ENCODE measurements around the gene FAM163B.

Gene FAM163B

DNA sequence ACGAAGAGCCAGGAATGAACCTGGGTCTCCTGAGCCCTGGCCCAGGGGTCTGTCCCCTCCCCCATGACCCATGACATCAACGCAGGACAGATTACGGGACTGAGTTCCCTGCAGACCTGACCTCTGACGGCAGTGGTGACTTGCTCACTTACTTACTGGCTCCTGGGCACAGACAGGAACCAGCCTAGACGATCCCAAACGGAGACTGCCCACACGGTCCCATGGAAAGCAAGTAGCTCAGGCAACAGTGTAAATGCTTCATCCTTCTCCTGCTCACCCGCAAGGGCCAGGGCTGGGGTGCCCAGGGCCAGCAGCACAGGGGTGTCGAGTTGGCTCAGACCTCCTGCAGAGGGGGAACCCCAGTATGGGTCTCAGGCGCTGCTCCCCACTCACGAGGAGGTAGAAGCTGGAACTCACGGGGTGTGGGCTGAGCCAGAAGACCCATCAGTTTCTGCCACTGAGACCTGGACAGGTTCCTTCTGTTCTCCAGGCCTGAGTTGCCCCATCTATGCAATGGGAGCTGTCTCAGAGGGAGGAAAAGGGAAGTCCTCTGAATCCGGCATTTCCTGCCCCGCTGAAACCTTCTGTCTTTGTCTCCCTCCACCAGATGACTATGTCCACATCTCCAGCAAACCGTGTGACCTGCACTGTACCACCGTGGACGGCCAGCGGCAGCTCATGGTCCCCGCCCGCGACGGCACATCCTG lies 69.0 kb downstream of the FAM163B start:
- no peak for DNase-seq

- DNase-seq, result no peak
Observed at GRCh38 chr9:133538851-133539833, 70.0 kb downstream of the FAM163B start.

- no peak for DNase-seq
Observed at GRCh38 chr9:133538176-133538575, 71.0 kb downstream of the FAM163B start.

DNA sequence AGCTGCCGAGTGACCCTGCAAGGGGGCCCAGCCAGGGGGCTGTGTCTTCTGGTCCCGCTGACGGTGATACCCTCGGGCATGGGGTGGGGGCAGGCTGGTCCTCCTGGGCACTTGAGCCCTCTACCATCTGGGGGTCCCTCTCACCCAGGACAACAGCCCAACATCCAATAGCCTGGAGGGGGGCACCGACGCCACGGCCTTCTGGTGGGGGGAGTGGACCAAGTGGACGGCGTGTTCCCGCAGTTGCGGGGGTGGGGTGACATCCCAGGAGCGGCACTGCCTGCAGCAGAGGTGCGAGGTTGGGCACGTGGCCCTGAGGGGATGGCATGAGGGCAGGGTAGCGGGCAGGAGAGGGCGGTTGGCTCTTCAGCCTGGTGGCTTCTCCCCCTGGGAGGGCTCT lies 71.9 kb downstream of the FAM163B start:
- no peak for DNase-seq

- no peak for DNase-seq
Observed at GRCh38 chr9:133536536-133536935, 72.7 kb downstream of the FAM163B start.

GRCh38 chr9:133536080-133536479 lies 73.1 kb downstream of the FAM163B start:
- DNase-seq, result no peak

DNA sequence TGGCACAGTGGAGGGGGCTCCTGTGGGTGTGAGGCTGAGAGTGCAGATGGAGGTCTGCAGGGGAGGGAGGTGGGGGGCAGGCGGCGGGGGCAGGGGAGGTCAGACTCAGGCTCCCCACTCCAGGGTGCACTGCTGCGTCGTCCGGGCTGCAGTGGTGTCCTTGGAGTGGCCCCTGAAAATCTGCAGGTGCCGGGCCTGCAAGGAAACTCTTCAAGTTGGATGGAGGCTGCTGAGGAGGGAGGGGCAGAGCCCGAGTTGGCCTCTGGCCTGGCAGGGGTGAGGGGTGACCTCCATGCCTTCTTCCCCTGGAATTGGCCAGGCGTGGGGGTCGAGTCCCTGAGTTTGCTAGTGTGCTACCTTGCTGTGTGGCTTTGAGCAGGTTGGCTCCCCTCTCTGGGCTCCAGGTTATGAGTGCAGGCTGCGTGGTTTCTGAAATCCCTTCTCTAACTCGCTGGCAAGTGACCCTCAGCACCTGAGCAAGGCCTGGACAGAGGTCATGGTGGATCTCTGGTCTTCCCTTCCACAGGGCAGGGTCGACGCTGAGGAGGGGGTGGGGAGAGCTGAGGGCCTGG lies 73.8 kb downstream of the FAM163B start:
- no peak for DNase-seq

GRCh38 chr9:133534346-133535291 lies 74.6 kb downstream of the FAM163B start, which contains the start of gene ADAMTSL2:
Gene ADAMTSL2, plus strand, starts transcription at chr9:133534704. Its CDS starts 2,009 bp downstream, at chr9:133536713.
- peak; percentile 84 for DNase-seq

GRCh38 chr9:133533857-133534256 lies 75.3 kb downstream of the FAM163B start:
- no peak for DNase-seq

GRCh38 chr9:133532937-133533668 lies 76.1 kb downstream of the FAM163B start:
- peak; percentile 73 for DNase-seq

GRCh38 chr9:133531293-133531692 lies 77.9 kb downstream of the FAM163B start:
- no peak for DNase-seq

DNA sequence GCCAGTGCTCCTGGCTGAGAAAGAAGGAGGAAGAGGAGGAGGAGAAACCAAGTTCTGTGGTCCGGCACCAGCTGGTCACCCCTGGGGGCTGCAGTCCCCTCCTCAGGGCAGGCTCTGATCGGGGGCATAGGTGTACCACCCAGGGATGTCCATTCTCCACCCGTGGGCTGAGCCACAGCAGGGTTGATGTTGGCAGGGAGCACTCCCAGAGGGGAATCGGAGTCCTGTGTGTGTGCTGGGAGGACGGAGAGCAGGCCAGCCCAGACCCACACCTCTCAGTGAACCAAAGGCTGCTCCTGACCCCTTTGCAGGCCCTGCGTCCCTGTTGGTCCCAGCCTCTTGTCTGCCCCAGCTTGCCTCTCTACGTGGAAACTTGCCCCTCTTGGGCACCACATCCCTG lies 79.3 kb downstream of the FAM163B start:
- no peak for DNase-seq

DNA sequence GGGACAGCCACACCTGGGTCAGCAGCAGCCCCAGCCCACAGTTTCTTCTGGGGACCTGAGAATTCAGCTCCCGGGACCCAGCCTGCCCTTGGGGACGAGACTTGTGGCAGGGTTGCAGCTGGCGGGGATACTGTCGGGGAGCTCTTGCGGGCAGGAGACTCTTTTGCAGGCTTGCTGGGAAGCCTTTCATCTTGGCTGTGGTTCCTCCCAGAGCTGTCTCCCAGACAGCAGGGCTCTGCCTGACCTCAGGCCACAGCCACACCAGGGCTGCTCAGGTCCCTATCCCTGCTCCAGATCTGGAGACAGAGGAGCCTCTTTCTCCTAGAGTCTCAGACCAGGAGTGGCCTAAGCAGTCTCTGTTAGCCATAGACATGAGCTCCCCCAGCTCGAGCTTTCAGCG lies 79.7 kb downstream of the FAM163B start:
- DNase-seq, result no peak

DNA sequence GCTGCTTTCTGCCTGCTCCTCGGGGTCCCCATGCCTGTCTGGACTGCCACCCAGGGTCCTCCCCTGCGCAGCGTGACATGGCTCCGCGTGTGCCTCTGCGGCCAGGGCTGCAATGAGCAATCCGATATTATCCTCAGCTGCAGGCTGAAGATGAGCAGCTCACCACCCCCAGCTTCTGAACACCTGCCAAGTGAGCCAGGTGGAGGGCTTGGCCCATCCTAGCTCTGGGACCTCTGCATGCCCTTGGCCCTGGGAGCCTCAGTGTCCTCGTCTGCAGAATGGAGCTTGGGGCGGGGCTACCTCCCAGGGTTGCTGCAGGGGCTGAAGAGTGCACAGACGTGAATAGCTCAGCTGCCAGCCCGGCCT lies 80.3 kb downstream of the FAM163B start:
- DNase-seq, result no peak

DNA sequence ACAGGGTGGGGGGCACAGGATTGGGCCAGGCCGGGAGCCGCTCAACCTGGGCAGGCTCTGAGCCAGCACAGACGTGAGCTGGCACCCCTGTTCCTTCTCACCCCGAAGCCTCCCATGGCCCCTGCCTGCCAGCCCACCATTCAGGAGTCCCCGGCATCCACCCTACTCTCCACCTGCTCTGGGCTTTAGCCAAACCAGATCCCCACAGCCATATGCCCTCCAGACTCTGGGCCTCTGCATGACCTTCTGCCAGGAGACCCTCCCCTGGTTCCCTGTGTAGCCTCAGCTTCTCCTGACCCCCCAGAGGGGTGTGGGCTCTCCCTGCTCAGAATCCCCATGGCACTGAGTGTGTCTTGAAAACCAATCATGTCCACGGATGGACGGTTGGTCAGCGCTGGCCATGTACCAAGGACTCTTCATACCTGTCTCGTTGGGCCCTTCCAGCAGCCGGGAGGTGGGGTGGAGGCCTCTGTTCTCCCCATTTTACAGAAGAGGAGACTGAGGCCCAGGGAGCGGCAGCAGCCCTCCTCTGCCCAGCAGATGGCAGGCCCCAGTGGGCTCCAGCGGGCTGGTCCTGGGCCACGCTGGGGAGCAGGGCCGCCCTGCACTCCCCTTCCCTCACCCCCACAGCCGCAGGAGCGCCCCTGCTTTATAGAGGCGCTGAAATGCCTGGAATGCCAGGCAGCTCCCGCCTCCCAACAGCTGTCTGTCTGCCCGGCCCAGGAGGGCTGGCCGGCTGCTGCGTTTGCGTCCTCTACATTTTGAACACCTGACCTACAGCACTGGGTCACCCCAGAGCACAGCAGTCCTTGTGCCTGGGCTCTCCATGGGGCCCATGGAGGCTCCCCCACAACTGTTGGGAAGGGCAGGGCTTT lies 81.0 kb downstream of the FAM163B start:
- no peak for DNase-seq

- peak; percentile 71 for DNase-seq
Observed at GRCh38 chr9:133527444-133527920, 81.7 kb downstream of the FAM163B start.
